GM19239 (cell line): ENCODE measurements around the gene POLR1E.
"Not testable (repeated sequence)": the region's sequence is repeated elsewhere in the genome, so short reads cannot be mapped to it uniquely, and the experiment has no call there.

Experiments
- DNase-seq: peaks from one replicate; pipeline ENCODE4 v3.0.0; 2011; ENCODE audit warnings: low spot score; ENCODE audit not compliant: insufficient read length
- FAIRE-seq: peaks from 2 replicates; lab custom pipeline; 2011; peaks lifted over from hg19 to GRCh38; lab: Jason Lieb, UNC

POLR1E gene

DNA sequence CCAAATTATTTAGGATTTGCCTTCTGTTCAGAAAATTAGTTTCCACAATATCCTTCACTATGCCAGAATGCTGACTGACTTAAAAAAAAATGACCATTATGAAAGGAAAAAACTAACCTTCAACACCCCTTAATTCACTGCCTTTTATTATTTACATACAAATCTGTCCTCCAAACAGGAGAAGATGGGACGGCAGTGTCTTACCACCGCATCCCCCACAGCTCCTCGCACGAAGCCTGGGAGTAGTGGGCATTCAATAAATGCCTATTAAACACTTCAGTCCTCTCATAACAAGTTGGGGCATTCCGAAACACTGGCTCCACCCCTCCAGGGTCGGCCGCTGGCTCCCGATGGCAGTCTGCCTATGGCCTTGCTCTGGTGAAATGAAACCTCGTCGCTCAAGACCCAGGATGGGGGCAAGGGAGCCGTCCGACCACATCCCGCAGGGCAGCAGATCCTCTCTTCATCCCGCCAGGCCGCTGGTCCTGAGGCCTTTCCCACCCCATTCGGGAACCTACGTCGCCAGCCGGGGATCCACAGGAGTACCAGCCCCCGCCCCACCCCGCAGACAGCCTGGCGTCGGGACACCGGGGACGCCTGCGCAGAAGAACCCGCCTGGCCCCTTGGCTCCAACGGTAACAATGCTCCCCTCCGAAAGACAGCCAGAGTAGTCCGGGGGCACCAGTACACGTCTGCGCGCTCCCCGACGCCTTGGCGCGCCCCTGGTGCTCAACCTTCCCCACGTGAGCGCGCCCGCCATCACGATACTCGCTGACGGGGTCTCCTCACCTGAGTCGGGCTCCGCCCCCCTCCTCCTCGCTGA is 21.1 kb upstream of the POLR1E start:
- peak; percentile 28 for DNase-seq
- FAIRE-seq: no peak

DNA sequence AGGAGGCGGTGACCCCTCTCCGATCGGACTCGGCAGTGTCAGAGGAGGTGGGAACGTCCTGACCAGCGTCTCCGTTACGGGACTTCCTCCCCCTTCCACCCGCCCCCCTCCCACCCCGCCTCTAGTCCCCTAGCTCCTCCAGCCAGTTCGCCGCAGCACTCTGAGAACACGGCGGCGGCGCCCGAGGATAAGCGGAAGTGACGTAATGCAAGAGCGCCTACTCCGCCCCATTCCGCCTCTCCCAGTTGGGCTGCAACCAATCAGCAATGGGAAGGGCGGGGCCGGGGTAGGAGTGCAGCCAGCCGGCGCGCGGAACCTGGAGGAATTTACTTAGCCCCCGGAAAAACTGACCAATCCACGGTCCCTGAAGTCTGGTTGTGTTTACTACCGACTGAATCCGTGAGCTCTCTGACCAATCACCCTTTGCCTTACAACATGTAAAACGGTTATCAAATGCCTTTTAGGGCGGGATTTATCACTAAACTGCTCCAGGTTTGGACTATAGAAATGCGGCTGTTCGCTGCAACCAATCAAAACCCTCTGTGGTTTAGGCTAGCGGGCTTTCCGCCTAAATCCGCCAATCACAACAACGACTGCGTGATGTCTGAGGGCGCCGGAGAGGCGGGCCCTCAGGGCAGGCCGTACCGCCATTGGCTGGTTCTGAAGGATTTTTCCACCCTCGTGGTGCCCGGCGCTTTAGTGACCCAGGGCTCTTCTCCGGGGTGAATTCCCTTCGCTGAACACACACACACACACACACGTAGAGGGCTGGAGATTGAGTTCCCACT is 20.3 kb upstream of the POLR1E start, which contains the start of gene ZBTB5:
ZBTB5 (minus strand) TSS at position 202 of the 788 bp plus-strand sequence. CDS start 22,899 bp downstream, outside the sequence.
- peak; percentile 98 for FAIRE-seq

DNA sequence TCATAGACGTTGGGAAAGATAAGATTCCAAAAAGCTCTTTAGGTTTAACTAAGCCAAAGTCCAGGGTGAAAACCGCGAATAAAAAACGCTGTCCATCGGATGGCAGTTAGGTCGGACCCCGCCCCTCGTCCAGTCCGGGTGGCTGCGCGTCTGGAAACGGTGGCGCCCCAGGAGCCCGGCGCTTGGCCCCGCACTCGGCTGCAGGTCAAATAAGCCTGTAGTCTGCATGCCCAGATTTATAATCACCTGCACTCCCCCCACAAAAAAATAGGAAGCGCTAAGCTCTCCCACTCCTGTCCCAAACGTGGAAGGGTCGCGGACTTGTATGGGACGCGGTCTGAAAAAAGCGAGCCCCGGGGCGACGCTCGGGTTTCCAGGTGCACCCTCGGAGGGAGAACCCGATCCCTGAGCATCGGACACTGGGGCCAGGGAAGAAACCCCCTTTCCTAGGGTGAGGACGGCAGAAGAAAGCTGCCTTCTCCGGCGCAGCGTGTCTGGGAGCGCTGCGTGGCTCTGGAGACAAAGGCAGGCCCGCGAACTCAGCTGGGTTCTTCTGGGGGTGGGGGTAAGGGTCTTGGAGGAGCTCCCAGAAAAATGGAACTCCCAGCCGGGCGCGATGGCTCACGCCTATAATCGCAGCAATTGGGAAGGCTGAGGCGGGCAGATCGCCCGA is 19.6 kb upstream of the POLR1E start:
- DNase-seq (no peak), FAIRE-seq (no peak)

More for the DNA sequence above, 20.3 kb upstream of the POLR1E start, which contains the start of gene ZBTB5:
- DNase-seq: peak; percentile 83

DNA sequence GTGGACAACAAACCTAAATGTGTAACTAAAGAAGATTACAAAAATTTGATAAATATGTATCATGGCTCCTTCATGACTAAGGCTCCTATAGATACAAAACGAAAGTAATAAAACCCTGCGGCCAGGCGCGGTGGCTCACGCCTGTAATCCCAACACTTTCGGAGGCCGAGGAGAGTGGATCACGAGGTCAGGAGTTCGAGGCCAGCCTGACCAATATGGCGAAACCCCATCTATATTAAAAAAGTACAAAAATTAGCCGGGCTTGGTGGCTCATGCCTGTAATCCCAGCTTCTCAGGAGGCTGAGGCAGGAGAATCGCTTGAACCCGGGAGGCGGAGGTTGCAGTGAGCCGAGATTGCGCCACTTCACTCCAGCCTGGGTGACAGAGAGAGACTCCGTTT is 18.2 kb upstream of the POLR1E start:
- FAIRE-seq, DNase-seq: not testable (repeated sequence)

DNA sequence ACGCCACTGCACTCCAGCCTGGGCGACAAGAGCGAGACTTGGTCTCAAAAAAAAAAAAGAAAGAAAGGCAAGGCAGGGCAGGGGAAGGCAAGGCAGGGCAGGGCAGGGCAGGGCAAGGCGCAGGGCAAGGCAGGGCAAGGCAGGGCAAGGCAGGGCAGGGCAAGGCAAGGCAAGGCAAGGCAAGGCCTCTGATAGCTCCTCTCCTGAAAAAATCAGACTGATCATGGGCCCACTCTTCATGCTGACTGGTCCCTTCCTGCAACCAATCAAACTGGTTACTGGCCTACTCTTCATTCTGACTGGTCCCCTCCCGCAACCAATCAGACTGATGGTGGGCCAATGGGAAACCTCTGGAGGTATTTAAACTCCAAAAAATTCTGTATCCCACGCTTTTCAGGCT is 17.1 kb upstream of the POLR1E start:
- DNase-seq (no peak), FAIRE-seq (no peak)

DNA sequence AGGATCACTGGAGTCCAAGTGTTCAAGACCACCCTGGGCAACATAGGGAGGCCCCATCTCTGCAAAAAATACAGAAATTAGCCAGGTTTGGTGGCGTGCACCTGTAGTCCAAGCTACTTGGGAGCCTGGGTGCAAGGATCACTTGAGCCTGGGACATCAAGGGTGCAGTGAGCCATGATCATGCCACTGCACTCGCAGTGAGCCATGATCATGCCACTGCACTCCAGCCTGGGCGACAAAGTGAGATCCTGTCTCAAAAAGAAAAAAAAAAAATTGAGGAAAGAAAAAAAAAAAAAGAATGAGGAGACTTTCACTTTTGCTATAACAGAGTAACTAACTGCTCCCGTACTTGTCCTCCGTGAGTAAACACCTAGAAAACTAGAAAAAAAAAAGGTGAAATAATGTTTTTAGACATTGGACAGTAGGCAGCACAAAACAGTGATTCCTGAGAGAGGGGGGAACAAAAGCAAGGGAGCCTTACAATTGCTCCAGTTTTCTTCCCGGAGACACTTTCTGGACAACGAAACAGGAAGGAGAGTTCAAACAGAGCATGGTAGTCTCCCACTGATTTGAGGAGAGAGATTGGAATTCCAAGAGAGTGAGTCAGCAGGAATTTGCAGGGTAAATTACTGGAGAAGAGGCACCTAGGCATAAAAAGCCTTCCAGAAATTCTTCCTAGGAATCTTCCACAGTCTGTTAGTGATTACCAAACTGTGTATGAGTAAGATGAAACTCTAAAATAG is 13.6 kb upstream of the POLR1E start:
- DNase-seq (no peak), FAIRE-seq (no peak)

DNA sequence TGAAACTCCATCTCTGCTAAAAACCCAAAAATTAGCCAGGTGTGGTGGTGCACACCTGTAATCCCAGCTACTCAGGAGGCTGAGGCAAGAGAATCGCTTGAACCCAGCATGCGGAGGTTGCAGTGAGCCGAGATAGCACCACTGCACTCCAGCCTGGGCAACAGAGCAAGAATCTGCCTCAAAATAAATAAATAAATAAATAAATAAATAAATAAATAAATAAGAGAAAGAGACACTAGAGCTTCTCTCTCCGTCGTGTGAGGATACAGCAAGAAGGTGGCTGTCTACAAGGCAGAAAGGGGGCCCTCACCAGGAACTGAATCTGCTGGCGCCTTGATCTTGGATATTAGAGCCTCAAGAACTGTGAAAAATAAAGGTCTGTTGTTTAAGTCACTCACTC is 11.8 kb upstream of the POLR1E start:
- not testable (repeated sequence) for DNase-seq, FAIRE-seq

DNA sequence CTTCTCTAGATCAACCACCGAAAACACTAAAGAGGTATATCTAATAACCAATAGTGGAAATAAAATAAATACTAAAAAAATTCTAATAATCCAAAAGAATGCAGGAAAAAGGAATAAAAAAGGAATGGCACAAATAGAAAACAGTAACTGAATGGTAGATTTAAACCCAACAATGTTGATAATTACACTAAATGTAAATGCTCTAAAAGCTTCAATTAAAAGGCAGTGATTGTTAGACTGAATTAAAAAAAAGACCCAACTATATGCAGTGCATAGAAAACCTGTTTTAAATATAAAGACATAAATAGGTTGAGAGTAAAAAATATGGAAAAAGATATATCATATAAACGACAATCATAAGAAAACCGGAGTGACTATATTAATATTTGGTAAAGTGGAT is 11.3 kb upstream of the POLR1E start:
- FAIRE-seq (no peak), DNase-seq (no peak)

DNA sequence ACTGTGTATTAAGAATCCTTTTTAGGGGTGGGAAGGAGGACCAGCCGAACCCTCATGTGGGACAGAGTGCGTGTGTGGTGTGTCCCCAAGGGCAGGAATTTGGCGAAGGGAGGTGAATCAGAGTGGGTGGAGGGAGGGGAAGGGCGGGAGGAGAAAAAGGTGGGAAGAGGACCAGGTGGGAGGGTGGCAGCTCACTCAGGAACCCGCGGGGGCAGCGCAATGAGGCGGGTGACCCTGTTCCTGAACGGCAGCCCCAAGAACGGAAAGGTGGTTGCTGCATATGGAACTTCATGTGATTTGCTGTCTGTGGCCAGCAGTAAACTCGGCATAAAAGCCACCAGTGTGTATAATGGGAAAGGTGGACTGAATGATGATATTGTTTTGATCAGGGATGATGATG is 8.8 kb upstream of the POLR1E start:
- no peak for DNase-seq
- no peak for FAIRE-seq

DNA sequence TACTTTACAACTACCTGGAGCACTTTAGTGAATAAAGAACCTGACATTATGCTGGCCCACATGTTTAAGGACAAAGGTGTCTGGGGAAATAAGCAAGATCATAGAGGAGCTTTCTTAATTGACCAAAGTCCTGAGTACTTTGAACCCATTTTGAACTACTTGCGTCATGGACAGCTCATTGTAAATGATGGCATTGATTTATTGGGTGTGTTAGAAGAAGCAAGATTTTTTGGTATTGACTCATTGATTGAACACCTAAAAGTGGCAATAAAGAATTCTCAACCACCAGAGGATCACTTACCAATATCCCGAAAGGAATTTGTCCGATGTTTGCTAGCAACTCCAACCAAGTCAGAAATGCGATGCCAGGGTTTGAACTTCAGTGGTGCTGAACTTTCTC is 8.3 kb upstream of the POLR1E start:
- DNase-seq, FAIRE-seq: not testable (repeated sequence)

DNA sequence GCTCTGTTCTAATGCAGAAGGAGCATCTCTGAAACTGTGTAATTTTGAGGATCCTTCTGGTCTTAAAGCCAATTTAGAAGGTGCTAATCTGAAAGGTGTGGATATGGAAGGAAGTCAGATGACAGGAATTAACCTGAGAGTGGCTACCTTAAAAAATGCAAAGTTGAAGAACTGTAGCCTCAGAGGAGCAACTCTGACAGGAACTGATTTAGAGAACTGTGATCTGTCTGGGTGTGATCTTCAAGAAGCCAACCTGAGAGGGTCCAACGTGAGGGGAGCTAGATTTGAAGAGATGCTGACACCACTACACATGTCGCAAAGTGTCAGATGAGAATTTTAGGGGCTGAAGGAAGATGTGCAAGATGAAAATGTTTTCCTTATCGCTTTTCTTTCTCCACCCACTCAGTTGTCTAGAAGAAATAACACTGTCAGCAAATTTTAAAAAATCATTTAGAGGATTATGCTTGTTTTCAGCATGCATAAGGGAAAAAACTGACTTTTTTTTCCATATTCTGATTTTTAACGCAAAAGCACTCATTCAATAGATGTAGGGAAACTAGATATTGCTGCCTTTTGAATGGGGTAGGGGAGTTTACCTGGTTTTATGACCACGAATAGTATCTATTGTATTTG is 7.6 kb upstream of the POLR1E start:
- not testable (repeated sequence) for FAIRE-seq, DNase-seq

DNA sequence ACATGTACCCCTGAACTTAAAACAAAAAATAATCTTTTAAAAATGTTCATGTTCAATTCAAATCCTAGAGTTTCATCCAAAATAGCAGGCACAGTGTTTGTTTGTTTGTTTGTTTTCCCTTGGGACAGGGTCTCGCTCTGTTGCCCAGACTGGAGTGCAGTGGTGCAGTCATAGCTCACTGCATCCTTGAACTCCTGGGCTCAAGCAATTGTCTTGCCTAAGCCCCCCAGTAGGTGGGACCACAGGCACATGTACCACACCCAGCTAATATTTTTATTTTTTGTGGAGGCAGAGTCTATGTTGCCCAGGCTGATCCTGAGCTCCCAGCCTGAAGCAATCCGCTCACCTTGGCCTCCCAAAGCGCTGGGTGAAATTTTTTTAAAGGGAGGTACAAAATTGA is 5.0 kb upstream of the POLR1E start:
- DNase-seq (no peak), FAIRE-seq (no peak)

DNA sequence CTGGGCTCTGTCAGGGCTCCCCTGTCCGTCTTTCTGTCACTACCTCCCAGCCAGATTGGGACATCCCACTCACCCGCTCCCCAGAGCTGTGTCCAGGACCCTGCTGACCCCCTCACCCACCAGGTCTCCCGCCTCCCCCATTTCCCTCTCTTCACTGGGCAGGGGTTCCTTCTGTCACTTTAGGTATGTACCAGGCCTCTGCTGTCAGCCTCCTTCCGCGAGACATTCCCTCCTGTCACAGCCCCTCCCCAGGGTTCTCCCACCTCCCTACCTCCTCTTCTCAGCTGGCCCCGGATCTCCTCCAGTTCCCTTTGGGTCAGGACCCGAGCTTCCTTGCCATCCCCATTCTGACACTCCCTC is 488 bp downstream of the POLR1E start:
- FAIRE-seq (no peak), DNase-seq (no peak)

DNA sequence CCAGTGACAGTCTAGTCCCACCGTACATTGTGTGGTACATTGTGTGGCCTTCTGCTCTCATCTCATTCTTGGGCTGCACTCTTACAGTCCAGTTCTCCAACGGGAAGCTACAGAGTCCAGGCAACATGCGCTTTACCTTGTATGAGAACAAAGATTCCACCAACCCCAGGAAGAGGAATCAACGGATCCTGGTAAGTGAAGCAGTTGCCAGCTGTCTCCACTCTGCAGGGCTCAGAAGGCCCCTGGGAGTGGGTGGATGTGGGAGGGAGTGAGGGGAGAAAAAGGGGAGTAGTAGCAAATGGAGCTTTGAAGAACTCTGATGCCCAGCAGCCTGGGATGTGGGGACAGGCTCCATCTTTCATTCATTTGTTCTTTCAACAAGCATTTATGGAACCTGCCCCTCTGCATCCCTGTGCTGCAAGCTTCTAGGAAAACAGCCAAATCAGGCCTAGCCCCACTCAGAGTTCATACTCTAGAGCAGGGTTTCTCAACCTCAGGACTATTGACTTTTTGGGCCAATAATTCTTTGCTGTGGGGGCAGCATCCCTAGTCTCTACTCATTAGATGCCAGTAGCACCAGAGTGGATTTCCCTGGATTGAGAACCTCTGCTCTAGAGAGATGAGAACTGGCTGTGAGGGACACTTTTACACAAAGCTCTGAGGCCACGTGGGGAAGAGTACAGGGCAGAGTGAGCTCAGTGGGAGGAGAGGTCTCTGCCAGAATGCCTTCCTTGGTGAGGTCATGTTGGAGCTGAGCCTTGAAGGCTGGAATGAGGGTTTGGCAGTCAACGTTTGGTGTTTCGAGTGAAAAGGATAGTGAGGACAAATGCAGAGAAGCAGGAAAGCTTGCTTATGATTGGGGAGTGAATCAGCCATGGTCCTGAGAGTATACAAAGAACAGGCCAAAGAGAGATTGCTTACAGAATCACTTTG is 1.1 kb downstream of the POLR1E start:
- FAIRE-seq (no peak), DNase-seq (no peak)

DNA sequence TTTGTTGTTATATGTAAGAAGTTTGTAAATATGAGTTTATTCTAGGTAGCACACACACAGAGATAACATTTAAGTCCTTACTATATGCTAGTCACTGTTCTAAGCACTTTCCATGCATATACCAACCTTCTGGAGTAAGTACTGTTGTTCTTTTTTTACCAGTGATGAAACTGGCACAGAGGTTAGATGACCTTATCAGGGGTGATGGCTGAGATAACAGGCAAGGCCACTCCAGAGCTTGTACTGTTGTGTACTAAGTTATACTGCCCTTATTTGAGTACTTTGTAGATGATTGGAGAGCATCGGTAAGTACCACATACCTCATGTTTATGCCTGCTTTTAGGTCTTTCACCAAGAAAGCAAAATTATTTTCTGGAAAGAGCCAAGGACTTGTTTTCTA is 6.2 kb downstream of the POLR1E start:
- FAIRE-seq: no peak
- DNase-seq: no peak

DNA sequence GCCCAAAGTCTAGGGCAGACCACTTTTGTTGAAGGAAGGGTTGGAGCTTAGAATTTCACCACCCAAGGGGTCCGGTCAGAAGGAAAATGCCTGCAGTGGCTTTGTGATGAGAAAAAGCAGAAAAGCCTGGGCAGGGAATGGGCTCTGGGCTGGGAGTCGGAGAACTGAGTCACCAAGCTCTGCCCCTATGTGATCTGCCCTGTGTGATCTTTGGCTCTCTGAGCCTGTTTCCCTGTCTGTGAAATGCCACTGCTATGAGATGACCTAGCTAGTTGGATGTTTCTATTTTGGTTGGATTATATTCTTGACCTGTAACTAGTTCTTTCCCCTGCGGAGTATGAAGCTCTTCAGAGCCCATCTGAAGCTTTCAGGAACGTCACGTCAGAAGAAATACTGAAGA is 9.8 kb downstream of the POLR1E start:
- DNase-seq (no peak), FAIRE-seq (no peak)

DNA sequence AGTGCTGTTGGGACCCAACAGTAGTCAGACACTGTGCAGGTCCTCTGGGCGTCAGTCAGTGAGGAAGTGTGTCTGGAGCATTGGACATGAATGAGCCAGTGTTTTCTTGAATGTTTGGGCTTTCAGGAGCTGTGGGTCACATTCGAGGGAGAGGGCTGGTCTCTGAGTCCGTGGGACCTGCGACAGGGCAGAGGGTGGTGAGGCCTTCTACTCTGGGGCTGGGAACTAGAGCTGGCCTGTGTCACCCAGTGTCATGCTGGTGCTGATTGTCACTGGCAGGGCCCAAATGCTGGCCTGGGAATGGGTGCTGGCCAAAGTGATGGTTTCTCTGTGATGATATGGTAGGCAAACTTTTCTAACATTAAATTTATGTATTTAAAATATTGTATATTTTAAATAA is 10.3 kb downstream of the POLR1E start:
- no peak for DNase-seq
- FAIRE-seq: no peak

DNA sequence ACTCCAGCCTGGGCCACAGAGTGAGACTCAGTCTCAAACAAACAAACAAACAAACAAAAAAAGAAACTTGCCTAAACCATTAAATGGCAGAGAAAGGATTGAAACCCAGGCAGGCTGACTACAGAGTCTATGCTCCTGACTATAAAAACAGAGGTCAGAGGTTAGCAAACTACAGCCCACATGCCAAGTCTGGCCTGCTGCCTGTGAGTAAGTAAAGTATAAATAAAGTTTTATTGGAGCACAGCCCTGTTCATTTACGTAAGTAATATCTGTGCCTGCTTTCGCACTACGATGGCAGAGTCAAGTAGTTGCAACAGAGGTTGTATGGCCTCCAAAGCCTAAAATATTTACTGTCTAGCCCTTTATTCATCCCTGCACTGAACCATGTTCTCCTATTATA is 11.6 kb downstream of the POLR1E start:
- no peak for FAIRE-seq
- no peak for DNase-seq

DNA sequence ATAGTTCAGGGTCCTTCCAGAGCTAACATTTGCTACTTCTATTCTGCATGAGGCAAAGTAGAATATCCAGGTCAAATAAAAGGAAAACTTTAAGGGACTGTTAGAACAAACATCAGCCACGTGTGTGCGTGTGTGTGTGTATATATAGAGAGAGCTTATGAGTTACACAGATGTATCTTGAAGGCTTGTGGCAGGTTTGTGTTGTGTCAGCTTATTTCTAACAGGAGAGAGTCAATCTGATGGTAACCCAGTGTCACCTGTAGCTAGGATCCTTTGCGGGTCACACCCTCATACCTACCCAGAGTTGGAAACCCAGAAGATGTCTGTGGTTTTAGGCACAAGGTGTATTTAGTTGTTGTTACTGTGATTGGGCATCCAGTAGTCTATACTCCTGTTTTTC is 12.7 kb downstream of the POLR1E start:
- DNase-seq (no peak), FAIRE-seq (no peak)
